AG04449 (cell line): ENCODE measurements around the gene FOXN1.

Experiments used
- CTCF ChIA-PET: fragments of 350-600 bp; formaldehyde crosslinking; extraction: SDS; loops from one replicate; lab custom pipeline; 2021; ENCODE audit warnings: antibody characterized with exemption; lab: Yijun Ruan, JAX
- POLR2A ChIA-PET: fragments of 400-600, 350-600 bp; formaldehyde crosslinking; extraction: SDS; loops from one replicate; lab custom pipeline; 2020; ENCODE audit warnings: antibody characterized with exemption, inconsistent platforms; lab: Yijun Ruan, JAX
- DNase-seq: peaks from one replicate; pipeline ENCODE4 v3.0.0-alpha.2; 2010; ENCODE audit warnings: low read depth, low spot score
- H3K4me3 ChIP-seq: 2 replicates; pipeline ENCODE4 v1.5.1; 2011; ENCODE audit warnings: low read depth, mild to moderate bottlenecking, control low read depth, low read length
- CTCF ChIP-seq: IDR thresholded peaks from one replicate; pipeline ENCODE4 v1.5.1; 2011; ENCODE audit warnings: mild to moderate bottlenecking, moderate library complexity, low read length, control low read depth, inconsistent platforms; ENCODE audit not compliant: insufficient read depth; ENCODE audit errors: missing control alignments

FOXN1 gene

GRCh38 chr17:28482551-28483199, 23.5 kb upstream of the FOXN1 start:
- TF ChIP-seq CTCF: no peak
- no peak for DNase-seq
- H3K4me3 ChIP-seq: no peak overlapping the region
- ChIA-PET CTCF (interaction anchor here (3.4 kb wide), 1 partner anchor 12 kb away, joined by 33 read pairs; no protein-coding TSS in a partner anchor), POLR2A (no interaction called here)

GRCh38 chr17:28484296-28484695, 21.9 kb upstream of the FOXN1 start:
- ChIA-PET CTCF (interaction anchor here (3.4 kb wide), 1 partner anchor 10 kb away, joined by 33 read pairs; no protein-coding TSS in a partner anchor), POLR2A (no interaction called here)
- no peak for TF ChIP-seq CTCF
- no peak for DNase-seq
- no peak overlapping the region for H3K4me3 ChIP-seq

DNA sequence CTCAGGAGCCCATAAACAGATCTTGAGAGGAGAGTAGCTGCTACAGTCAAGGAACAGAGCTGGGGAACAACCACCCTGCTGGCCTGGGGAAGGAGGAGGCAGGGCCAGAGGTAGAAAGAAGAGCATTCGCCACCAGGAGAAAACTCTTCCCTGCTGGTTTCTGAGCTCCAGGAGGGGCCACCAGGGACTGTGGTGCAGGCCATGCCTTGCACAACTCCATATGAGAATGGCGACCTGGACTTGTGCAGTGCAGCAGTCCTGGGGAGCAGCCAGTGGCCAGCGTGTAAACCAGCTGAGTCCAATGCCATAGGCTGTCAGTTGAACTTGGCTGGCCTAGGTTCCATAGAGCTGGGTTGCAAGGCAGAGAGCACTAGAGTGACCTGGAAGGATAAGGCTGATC, 21.1 kb upstream of the FOXN1 start:
- DNase-seq: no peak
- H3K4me3 ChIP-seq: no peak overlapping the region
- POLR2A ChIA-PET: no interaction called here
- CTCF ChIA-PET: interaction anchor here (1.0 to 3.4 kb wide), 3 partner anchors 10 to 56 kb away, joined by 4 to 33 read pairs (median 12); no protein-coding TSS in a partner anchor
- TF ChIP-seq CTCF: no peak

DNA sequence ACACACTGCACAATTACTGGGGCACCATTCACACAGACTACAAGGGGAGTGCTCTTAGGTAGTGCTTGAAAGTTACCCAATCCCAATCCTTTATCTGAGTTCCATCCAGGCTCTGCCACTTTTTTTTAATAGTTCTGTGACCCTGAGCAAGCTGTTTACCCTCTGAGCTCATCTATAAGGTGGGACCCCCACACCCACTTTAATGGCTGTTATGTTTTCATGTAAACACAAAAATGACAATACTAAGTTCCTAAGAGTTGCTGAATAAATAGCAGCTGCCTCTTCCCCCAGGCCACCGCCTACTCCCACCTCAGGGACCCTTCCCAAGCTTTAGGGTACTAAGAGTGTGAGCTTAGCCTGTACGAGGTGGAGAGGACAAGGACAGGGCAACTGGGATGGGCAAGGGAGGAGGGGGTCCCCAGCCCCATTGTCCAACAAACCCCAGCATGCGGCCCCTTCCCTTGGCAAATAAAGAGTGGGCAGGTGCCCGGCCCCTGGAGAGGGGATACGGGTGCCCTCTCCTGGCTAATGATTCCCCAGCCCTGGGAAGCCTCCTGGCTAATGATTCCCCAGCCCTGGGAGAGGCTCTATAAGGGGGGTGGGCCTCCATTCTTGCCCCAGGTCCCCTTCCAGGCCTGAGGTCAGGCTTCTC, 18.1 kb upstream of the FOXN1 start:
- H3K4me3 ChIP-seq: no peak overlapping the region
- ChIA-PET CTCF (interaction anchor here (1.0 to 3.2 kb wide), 3 partner anchors 9 to 53 kb away, joined by 3 to 12 read pairs (median 5); no protein-coding TSS in a partner anchor), POLR2A (no interaction called here)
- no peak for TF ChIP-seq CTCF
- no peak for DNase-seq

DNA sequence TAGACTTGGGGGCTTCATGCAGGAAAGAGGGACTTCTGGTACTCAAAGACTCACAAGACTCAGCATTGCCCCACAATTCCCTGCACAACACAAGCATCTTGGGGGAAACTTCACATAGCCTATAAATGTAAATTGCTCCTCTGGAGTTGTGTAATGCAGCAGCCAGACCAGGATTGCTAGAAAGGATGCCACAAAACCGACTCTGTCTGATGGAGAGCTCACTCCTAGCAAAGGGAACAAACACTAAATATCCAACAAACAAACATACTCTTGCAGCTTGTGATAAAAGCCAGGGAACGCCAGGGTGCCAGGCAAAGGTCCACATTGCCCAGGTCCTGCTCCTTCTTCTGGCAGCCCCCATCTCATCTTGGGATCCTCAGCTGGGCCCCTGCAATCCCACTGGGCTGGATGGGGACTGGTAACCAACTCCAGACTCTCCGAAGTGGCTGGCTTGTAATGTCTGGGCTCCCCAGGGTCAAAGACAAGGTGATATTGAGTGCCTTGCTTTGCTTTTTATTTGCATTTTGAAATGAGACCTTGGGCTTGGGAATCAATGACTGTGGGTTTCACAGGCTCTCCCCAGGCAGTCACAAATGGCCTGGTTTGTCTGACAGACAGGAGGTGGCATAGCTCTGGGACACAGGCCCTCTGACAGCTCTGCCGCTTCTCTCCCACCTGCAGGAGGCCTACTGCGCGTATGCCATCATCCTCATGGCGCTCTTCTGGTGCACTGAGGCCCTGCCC, 17.4 kb upstream of the FOXN1 start:
- no peak for TF ChIP-seq CTCF
- ChIA-PET CTCF (interaction anchor here (1.0 to 16.3 kb wide), 4 partner anchors 8 to 49 kb away, joined by 3 to 258 read pairs (median 4); no protein-coding TSS in a partner anchor), POLR2A (no interaction called here)
- DNase-seq: no peak
- no peak overlapping the region for H3K4me3 ChIP-seq
